GM12878 (cell line): ENCODE results near the gene SLC22A3. TPM values are rescaled to one million over a fixed set of nuclear protein-coding genes. Genes with fewer than 3 reads are reported as not detected.

Experiments used
- ATAC-seq: fragments of 200-7000 bp; cut with Tn5 transposase; 3 replicates; pipeline ENCODE4 v1.9.1; 2020; ENCODE audit warnings: mild to moderate bottlenecking, moderate library complexity
- BruUV-seq: library from RNA; stranded (reverse); fragments of 400-500 nt; replicated peaks from 2 replicates; lab custom pipeline; 2021; lab: Mats Ljungman, UMichigan
- CTCF ChIA-PET: fragments of 300-600 bp; sonication (Branson Sonifier 250); formaldehyde crosslinking; extraction: SDS; loops from one replicate; lab custom pipeline; 2021; ENCODE audit warnings: inconsistent platforms; lab: Yijun Ruan, JAX
- POLR2A ChIA-PET: fragments of 350-600 bp; formaldehyde crosslinking; extraction: SDS; loops from one replicate; lab custom pipeline; 2021; ENCODE audit warnings: inconsistent platforms; lab: Charles Lee
- RAD21 ChIA-PET: fragments of 300-600 bp; sonication (Branson Sonifier 250); formaldehyde crosslinking; loops from one replicate; lab custom pipeline; 2023; ENCODE audit warnings: antibody characterized with exemption; ENCODE audit not compliant: unreplicated experiment; lab: Charles Lee
- SMC1A ChIA-PET: fragments of 300-600 bp; sonication (Branson Sonifier 250); formaldehyde crosslinking; loops from one replicate; lab custom pipeline; 2023; ENCODE audit not compliant: unreplicated experiment, uncharacterized antibody; lab: Charles Lee
- DNase-seq: peaks from one replicate; pipeline ENCODE4 v3.0.0-alpha.2; 2011; ENCODE audit warnings: low read depth, low spot score
- FAIRE-seq: peaks from 3 replicates; lab custom pipeline; 2011; peaks lifted over from hg19 to GRCh38; lab: Jason Lieb, UNC
- H2AFZ ChIP-seq: 2 replicates; pipeline ENCODE4 v1.6.0; 2011; ENCODE audit warnings: low read depth, low read length, control low read depth; ENCODE audit not compliant: control insufficient read depth
- H3K27ac ChIP-seq: 2 replicates; pipeline ENCODE4 v1.5.1; 2011; ENCODE audit warnings: control low read depth; ENCODE audit not compliant: control insufficient read depth, insufficient read depth
- H3K27me3 ChIP-seq, 2 experiments: replicated peaks in 1 of 2; 2 replicates each; pipeline versions ENCODE4 v1.6.0 to v1.6.1; 2011; ENCODE audit warnings: low read length in 1 of 2; ENCODE audit not compliant: control insufficient read depth in 2 of 2, insufficient read depth in 2 of 2
- H3K36me3 ChIP-seq, 2 experiments: 2 replicates each; pipeline ENCODE4 v1.5.1; 2011; ENCODE audit warnings: low read length in 1 of 2; ENCODE audit not compliant: control insufficient read depth in 2 of 2, insufficient read depth in 2 of 2
- H3K4me1 ChIP-seq: 2 replicates; pipeline ENCODE4 v1.6.1; 2011; ENCODE audit warnings: mild to moderate bottlenecking, low read length, moderate library complexity, mixed read lengths; ENCODE audit not compliant: control insufficient read depth, insufficient read depth
- H3K4me2 ChIP-seq: 2 replicates; pipeline ENCODE4 v1.6.0; 2011; ENCODE audit warnings: control low read depth; ENCODE audit not compliant: control insufficient read depth, insufficient read depth
- H3K4me3 ChIP-seq: fragments of 200-600 bp; sonication (generic); 2 replicates; pipeline ENCODE4 v1.5.1; 2016
- H3K79me2 ChIP-seq: 2 replicates; pipeline ENCODE4 v1.6.0; 2011; ENCODE audit warnings: low read length; ENCODE audit not compliant: control insufficient read depth, insufficient read depth
- H3K9ac ChIP-seq: 2 replicates; pipeline ENCODE4 v1.8.0; 2011; ENCODE audit warnings: low read length, control low read depth, mixed read lengths; ENCODE audit not compliant: control insufficient read depth, insufficient read depth
- H3K9me3 ChIP-seq: replicated peaks from 3 replicates; pipeline ENCODE4 v1.5.1; 2011; ENCODE audit warnings: mild to moderate bottlenecking, low read length; ENCODE audit not compliant: control insufficient read depth, insufficient read depth
- H4K20me1 ChIP-seq: 2 replicates; pipeline ENCODE4 v1.6.0; 2011; ENCODE audit not compliant: control insufficient read depth, insufficient read depth
- BCL11A ChIP-seq: IDR thresholded peaks from 2 replicates; pipeline ENCODE4 v1.6.1; 2011; ENCODE audit warnings: low read depth, low read length
- CBFB ChIP-seq: IDR thresholded peaks from 2 replicates; pipeline ENCODE4 v1.6.1; 2016; ENCODE audit warnings: antibody characterized with exemption, low read depth
- JUND ChIP-seq: IDR thresholded peaks from 2 replicates; pipeline ENCODE4 v1.6.1; 2012; ENCODE audit warnings: low read depth, mild to moderate bottlenecking, low read length, improper control_type of control experiment, moderate library complexity
- NFIC ChIP-seq: IDR thresholded peaks from 2 replicates; pipeline ENCODE4 v1.6.1; 2012; ENCODE audit warnings: low read depth, mild to moderate bottlenecking, inconsistent platforms, low read length, moderate library complexity
- RCOR1 ChIP-seq: conservative IDR thresholded peaks from 2 replicates; pipeline ENCODE4 v1.6.1; 2012; ENCODE audit warnings: low read depth, low read length, improper control_type of control experiment
- SIX5 ChIP-seq: IDR thresholded peaks from 2 replicates; pipeline ENCODE4 v1.6.1; 2011; ENCODE audit warnings: mild to moderate bottlenecking, low read depth, low read length, moderate library complexity; ENCODE audit not compliant: severe bottlenecking
- SKIL ChIP-seq: fragments of 450-650 bp; IDR thresholded peaks from 2 replicates; pipeline ENCODE4 v1.6.1; 2017; ENCODE audit warnings: mild to moderate bottlenecking, low read depth, inconsistent platforms; ENCODE audit not compliant: poor library complexity, severe bottlenecking
- SPI1 ChIP-seq: IDR thresholded peaks from 2 replicates; pipeline ENCODE4 v1.6.1; 2011; ENCODE audit warnings: low read depth, mild to moderate bottlenecking, low read length, moderate library complexity, borderline replicate concordance; ENCODE audit not compliant: insufficient read depth
- TBL1XR1 ChIP-seq: IDR thresholded peaks from 2 replicates; pipeline ENCODE4 v1.6.1; 2012; ENCODE audit warnings: low read depth, low read length, improper control_type of control experiment
- USF1 ChIP-seq: IDR thresholded peaks from 2 replicates; pipeline ENCODE4 v1.6.1; 2011; ENCODE audit warnings: borderline replicate concordance, low read depth, mild to moderate bottlenecking, moderate library complexity, mixed read lengths, low read length; ENCODE audit not compliant: insufficient read depth; ENCODE audit errors: extremely low read length
- ZNF274 ChIP-seq: IDR thresholded peaks from one replicate; pipeline ENCODE4 v1.8.0; 2011; ENCODE audit not compliant: insufficient read length, insufficient read depth
- ZSCAN29 ChIP-seq: fragments of 450-650 bp; IDR thresholded peaks from 2 replicates; pipeline ENCODE4 v1.6.1; 2017; ENCODE audit warnings: mild to moderate bottlenecking, moderate library complexity
- WGBS: methylation state at CpG from one replicate; pipeline ENCODE4 v1.1.6; 2016; ENCODE audit warnings: low lambda C conversion rate; ENCODE audit not compliant: insufficient replicate concordance, insufficient coverage; ENCODE audit errors: missing lambda C conversion rate; 5-methylcytosine and 5-hydroxymethylcytosine counted together
- in situ Hi-C: fragments of 300-500 bp; cut with MboI; formaldehyde crosslinking; loops from 9 replicates; pipeline ENCODE4 v1.14.3; 2018; ENCODE audit warnings: mixed read lengths
- intact Hi-C: fragments of 100-400 bp; cut with micrococcal nuclease; formaldehyde crosslinking; loops from one replicate; pipeline ENCODE4 v1.14.2; 2022; ENCODE audit not compliant: unreplicated experiment
- polyA plus RNA-seq, 11 experiments: library from polyadenylated mRNA; depleted of rRNA in 4 of 11; unstranded in 6 of 11; stranded (reverse) in 5 of 11; fragments of >200 nt; fragmentation: Nextera tagmentation in 4 of 11; fragmentation: Illumina TruSeq in 1 of 11; extraction: Ambion mirVana in 4 of 11; extraction: Trizol in 1 of 11; gene quantifications; 1 replicate in 1 of 11; 2 replicates in 10 of 11; pipeline versions ENCODE4 v1.2.1 to v1.2.3, GENCODE V29; 2011 to 2016; ENCODE audit warnings: inconsistent platforms in 2 of 11, missing spikeins in 2 of 11, low read depth in 1 of 11
- total RNA-seq, 4 experiments: library from RNA; depleted of rRNA in 3 of 4; stranded (reverse); fragments of >200 nt in 3 of 4; fragmentation: Illumina TruSeq in 1 of 4; extraction: Trizol in 1 of 4; gene quantifications; 2 replicates each; pipeline versions ENCODE4 v1.2.1 to v1.2.3, GENCODE V29; 2013 to 2021
- TF ChIP-seq, protein P1 (sequence below): fragments of 450-650 bp; IDR thresholded peaks from 2 replicates; pipeline ENCODE4 v1.6.1; 2018; ENCODE audit warnings: mild to moderate bottlenecking, low read depth, moderate library complexity; ENCODE audit not compliant: partially characterized antibody

The SLC22A3 gene
- total and polyA plus RNA-seq, 10 of the 15 experiments (the other 5 are each of a cell fraction or from before 2014, with no cell fraction given) = 0.07 to 0.15 TPM; not detected in 8

- DNase-seq (no peak), FAIRE-seq (no peak), ATAC-seq (no peak)
- no peaks in the 10 kb centered on the region for H3K27me3 ChIP-seq
- H2AFZ ChIP-seq = no peak overlapping the region
- ChIA-PET POLR2A (no interaction called here), SMC1A (no interaction called here), RAD21 (no interaction called here), CTCF (no interaction called here)
- no peaks in the 10 kb centered on the region for H3K4me1 ChIP-seq
- H3K79me2 ChIP-seq = no peaks in the 10 kb centered on the region
- BruUV-seq = no TSS peak
- WGBS = 71% methylated on average over 3 of the region's 3 CpGs
- intact Hi-C loops (no loop called here), in situ Hi-C loops (no loop called here)
- H3K27ac ChIP-seq = no peak overlapping the region
- TF ChIP-seq ZNF274 (no peak), ZSCAN29 (no peak), BCL11A (no peak), SIX5 (no peak), JUND (no peak), NFIC (no peak), TBL1XR1 (no peak), CBFB (no peak), USF1 (no peak), SPI1 (no peak), RCOR1 (no peak), SKIL (no peak)
- TF ChIP-seq, protein P1, sequence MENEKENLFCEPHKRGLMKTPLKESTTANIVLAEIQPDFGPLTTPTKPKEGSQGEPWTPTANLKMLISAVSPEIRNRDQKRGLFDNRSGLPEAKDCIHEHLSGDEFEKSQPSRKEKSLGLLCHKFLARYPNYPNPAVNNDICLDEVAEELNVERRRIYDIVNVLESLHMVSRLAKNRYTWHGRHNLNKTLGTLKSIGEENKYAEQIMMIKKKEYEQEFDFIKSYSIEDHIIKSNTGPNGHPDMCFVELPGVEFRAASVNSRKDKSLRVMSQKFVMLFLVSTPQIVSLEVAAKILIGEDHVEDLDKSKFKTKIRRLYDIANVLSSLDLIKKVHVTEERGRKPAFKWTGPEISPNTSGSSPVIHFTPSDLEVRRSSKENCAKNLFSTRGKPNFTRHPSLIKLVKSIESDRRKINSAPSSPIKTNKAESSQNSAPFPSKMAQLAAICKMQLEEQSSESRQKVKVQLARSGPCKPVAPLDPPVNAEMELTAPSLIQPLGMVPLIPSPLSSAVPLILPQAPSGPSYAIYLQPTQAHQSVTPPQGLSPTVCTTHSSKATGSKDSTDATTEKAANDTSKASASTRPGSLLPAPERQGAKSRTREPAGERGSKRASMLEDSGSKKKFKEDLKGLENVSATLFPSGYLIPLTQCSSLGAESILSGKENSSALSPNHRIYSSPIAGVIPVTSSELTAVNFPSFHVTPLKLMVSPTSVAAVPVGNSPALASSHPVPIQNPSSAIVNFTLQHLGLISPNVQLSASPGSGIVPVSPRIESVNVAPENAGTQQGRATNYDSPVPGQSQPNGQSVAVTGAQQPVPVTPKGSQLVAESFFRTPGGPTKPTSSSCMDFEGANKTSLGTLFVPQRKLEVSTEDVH = no peak
- H3K9ac ChIP-seq = no peak overlapping the region
- H3K36me3 ChIP-seq = no peaks in the 10 kb centered on the region
- no peak overlapping the region for H3K4me2 ChIP-seq
- no peak overlapping the region for H3K4me3 ChIP-seq
- H4K20me1 ChIP-seq = no peaks in the 10 kb centered on the region
- no peaks in the 10 kb centered on the region for H3K9me3 ChIP-seq
Measured at GRCh38 chr6:160494576-160494975, 146.4 kb downstream of the SLC22A3 start.
